ENCODE measurements around the gene CIDEC.

Gene CIDEC

DNA sequence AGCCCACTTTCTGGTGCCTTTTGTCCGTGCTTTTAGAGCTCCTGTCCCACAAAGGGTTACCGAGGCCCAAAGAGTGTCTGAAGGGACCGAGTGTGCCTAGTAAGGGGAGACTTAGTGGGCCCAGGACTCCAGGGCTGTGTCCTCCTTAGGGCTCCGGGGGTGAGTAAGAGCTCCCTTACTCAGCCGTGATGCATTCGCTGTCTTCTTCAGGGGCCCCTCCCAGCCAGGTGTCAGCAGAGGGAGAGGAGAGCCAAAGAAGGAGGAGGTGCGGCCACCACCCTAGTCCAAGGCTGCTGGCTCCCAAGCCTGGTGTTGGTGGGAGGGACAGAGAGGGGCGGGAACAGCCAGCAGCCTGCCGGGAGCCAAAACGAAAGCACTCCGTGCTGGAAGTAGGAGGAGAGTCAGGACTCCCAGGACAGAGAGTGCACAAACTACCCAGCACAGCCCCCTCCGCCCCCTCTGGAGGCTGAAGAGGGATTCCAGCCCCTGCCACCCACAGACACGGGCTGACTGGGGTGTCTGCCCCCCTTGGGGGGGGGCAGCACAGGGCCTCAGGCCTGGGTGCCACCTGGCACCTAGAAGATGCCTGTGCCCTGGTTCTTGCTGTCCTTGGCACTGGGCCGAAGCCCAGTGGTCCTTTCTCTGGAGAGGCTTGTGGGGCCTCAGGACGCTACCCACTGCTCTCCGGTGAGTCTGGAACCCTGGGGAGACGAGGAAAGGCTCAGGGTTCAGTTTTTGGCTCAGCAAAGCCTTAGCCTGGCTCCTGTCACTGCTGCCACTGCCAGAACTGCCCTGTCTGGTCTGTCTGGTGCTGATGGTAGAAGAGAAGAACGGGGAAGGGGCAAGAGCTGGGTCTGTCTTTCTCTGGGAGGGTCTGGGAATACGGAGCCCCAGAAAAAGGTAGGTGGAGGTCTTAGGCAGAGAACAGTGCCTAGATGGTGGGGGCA is 37.0 kb upstream of the CIDEC start, which contains the start of gene IL17RC:
IL17RC (plus strand) TSS at position 365 of the 947 bp plus-strand sequence; CDS start at position 583, 218 bp downstream.
- H2AFZ ChIP-seq (ENCODE audit: low read depth), result peak within 1 kb of the TSS; percentile 67
- H3K4me1 ChIP-seq (ENCODE audit: low read depth, poor library complexity, severe bottlenecking), result peaks cover 29% of the 10 kb centered on the region
- no peaks in the 10 kb centered on the region for H3K36me3 ChIP-seq (ENCODE audit: insufficient read depth)

DNA sequence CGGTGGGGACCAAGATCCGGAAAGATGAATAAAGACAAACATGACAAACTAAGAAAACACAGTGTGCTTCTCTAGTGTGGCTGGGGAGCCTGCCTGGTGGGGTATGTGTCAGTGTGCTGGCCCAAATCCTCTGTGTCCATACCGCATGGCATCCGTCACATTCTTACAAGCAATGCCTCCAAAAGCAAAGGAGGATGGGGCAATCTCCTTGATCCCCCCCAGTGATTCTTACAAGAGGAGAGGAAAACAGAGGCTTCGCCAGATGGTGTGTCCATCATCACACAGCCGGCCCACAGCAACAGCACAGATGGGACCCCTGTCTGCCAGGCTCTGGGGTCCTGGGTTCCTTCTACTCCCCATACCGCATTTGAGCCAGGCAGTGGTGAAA is 36.3 kb upstream of the CIDEC start:
- no peak overlapping the region for H3K27ac ChIP-seq

More for the DNA sequence above, 37.0 kb upstream of the CIDEC start, which contains the start of gene IL17RC:
- peak within 1 kb of the TSS; percentile 53 for H3K4me2 ChIP-seq
- peak within 1 kb of the TSS; percentile 44; the same call in 1 of the 2 replicates for H3K27ac ChIP-seq
- no peak within 1 kb of the TSS for H3K4me3 ChIP-seq (IDR thresholded peaks at IDR 0.05; ENCODE audit: insufficient read depth, low read depth, low read length)
- no peaks in the 10 kb centered on the region for H3K79me2 ChIP-seq (ENCODE audit: insufficient read depth, low read depth)
- peak within 1 kb of the TSS; percentile 76; the same call in 1 of the 2 replicates for H3K9ac ChIP-seq
- H3K27me3 ChIP-seq (ENCODE audit: insufficient read depth, low read depth), result no peaks in the 10 kb centered on the region
- TF ChIP-seq, protein P1, sequence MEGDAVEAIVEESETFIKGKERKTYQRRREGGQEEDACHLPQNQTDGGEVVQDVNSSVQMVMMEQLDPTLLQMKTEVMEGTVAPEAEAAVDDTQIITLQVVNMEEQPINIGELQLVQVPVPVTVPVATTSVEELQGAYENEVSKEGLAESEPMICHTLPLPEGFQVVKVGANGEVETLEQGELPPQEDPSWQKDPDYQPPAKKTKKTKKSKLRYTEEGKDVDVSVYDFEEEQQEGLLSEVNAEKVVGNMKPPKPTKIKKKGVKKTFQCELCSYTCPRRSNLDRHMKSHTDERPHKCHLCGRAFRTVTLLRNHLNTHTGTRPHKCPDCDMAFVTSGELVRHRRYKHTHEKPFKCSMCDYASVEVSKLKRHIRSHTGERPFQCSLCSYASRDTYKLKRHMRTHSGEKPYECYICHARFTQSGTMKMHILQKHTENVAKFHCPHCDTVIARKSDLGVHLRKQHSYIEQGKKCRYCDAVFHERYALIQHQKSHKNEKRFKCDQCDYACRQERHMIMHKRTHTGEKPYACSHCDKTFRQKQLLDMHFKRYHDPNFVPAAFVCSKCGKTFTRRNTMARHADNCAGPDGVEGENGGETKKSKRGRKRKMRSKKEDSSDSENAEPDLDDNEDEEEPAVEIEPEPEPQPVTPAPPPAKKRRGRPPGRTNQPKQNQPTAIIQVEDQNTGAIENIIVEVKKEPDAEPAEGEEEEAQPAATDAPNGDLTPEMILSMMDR (conservative IDR thresholded peaks at IDR 0.05; ENCODE audit: low read depth, low read length), result no peak
- no peaks in the 10 kb centered on the region for H4K20me1 ChIP-seq (ENCODE audit: insufficient read depth)

DNA sequence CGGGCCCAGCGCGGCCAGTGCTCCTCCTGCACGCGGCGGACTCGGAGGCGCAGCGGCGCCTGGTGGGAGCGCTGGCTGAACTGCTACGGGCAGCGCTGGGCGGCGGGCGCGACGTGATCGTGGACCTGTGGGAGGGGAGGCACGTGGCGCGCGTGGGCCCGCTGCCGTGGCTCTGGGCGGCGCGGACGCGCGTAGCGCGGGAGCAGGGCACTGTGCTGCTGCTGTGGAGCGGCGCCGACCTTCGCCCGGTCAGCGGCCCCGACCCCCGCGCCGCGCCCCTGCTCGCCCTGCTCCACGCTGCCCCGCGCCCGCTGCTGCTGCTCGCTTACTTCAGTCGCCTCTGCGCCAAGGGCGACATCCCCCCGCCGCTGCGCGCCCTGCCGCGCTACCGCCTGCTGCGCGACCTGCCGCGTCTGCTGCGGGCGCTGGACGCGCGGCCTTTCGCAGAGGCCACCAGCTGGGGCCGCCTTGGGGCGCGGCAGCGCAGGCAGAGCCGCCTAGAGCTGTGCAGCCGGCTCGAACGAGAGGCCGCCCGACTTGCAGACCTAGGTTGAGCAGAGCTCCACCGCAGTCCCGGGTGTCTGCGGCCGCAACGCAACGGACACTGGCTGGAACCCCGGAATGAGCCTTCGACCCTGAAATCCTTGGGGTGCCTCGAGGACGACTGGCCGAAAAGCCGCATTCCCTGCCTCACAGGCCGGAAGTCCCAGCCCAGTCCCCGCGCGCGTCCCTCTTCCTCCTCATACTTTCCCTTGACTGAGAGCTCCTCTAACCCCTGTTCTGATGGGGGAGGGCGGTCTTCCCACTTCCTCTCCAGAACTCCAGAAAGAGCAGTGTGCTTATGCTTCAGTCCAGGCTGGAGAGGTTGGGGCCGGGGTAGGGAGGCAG is 35.4 kb upstream of the CIDEC start:
- Histone ChIP-seq H3K4me3 (IDR thresholded peaks at IDR 0.05; ENCODE audit: insufficient read depth, low read depth, low read length) (peak overlapping the region; percentile 46), H3K27me3 (ENCODE audit: insufficient read depth, low read depth) (no peaks in the 10 kb centered on the region), H3K27ac (peak overlapping the region; percentile 44), H2AFZ (ENCODE audit: low read depth) (peak overlapping the region; percentile 67), H3K4me1 (ENCODE audit: low read depth, poor library complexity, severe bottlenecking) (peaks cover 43% of the 10 kb centered on the region), H3K4me2 (peak overlapping the region; percentile 53), H3K79me2 (ENCODE audit: insufficient read depth, low read depth) (no peaks in the 10 kb centered on the region), H3K36me3 (ENCODE audit: insufficient read depth) (no peaks in the 10 kb centered on the region), H3K9ac (peak overlapping the region; percentile 76), H4K20me1 (ENCODE audit: insufficient read depth) (no peaks in the 10 kb centered on the region)
- TF ChIP-seq, protein P1 (conservative IDR thresholded peaks at IDR 0.05; ENCODE audit: low read depth, low read length), result no peak

More for the DNA sequence above, 36.3 kb upstream of the CIDEC start:
- Histone ChIP-seq H3K4me1 (ENCODE audit: low read depth, poor library complexity, severe bottlenecking) (peaks cover 35% of the 10 kb centered on the region), H3K36me3 (ENCODE audit: insufficient read depth) (no peaks in the 10 kb centered on the region), H3K27me3 (ENCODE audit: insufficient read depth, low read depth) (no peaks in the 10 kb centered on the region), H4K20me1 (ENCODE audit: insufficient read depth) (no peaks in the 10 kb centered on the region), H3K4me3 (IDR thresholded peaks at IDR 0.05; ENCODE audit: insufficient read depth, low read depth, low read length) (no peak overlapping the region), H3K4me2 (no peak overlapping the region), H3K79me2 (ENCODE audit: insufficient read depth, low read depth) (no peaks in the 10 kb centered on the region), H2AFZ (ENCODE audit: low read depth) (no peak overlapping the region), H3K9ac (no peak overlapping the region)
- TF ChIP-seq, protein P1 (conservative IDR thresholded peaks at IDR 0.05; ENCODE audit: low read depth, low read length), result no peak

DNA sequence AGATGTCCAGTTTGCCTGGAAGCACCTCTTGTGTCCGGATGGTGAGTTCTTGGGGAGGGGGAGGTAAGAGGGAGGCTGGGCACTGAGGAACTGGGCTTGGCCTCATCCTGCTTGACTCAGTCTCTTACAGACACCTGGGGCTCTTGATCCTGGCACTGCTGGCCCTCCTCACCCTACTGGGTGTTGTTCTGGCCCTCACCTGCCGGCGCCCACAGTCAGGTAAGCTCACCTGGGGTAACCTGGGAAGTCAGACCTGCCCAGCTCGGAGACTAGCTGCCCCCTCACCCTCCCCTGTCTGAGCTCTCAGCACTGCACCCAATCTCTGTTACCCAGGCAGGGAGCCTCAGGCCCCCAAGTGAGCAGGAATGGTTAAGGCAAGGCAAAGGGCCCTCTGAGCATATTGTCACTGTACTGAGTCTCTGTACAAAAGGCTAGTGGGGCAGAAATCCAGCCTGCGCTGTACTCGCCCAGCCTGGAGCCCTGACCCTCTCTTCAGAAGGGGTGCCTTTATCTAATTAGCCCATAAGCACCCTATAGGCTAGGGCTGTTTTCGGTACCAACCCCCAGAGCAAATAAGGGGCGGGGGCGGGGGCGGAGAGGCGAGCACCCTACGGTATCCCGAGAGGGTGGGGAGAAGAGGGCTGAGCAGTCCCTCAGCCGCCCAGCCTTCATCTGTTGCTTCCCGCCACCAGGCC is 34.7 kb upstream of the CIDEC start:
- no peaks in the 10 kb centered on the region for H4K20me1 ChIP-seq (ENCODE audit: insufficient read depth)
- TF ChIP-seq, protein P1 (conservative IDR thresholded peaks at IDR 0.05; ENCODE audit: low read depth, low read length), result no peak
- no peaks in the 10 kb centered on the region for H3K79me2 ChIP-seq (ENCODE audit: insufficient read depth, low read depth)
- H3K4me1 ChIP-seq (ENCODE audit: low read depth, poor library complexity, severe bottlenecking), result peaks cover 51% of the 10 kb centered on the region
- no peaks in the 10 kb centered on the region for H3K27me3 ChIP-seq (ENCODE audit: insufficient read depth, low read depth)
- H3K36me3 ChIP-seq (ENCODE audit: insufficient read depth), result no peaks in the 10 kb centered on the region
- peak overlapping the region; percentile 46 for H3K4me3 ChIP-seq (IDR thresholded peaks at IDR 0.05; ENCODE audit: insufficient read depth, low read depth, low read length)
- H2AFZ ChIP-seq (ENCODE audit: low read depth), result peak overlapping the region; percentile 67; the same call in 1 of the 2 replicates
- H3K4me2 ChIP-seq, result peak overlapping the region; percentile 53
- H3K9ac ChIP-seq, result peak overlapping the region; percentile 76
- peak overlapping the region; percentile 44; the same call in 1 of the 2 replicates for H3K27ac ChIP-seq

All from KMS-11 (cell line).